Progenitor cell of endocrine pancreas (in vitro differentiated cells): ENCODE measurements around the gene FAM240B. TPM values are rescaled to one million over a fixed set of nuclear protein-coding genes. Genes with fewer than 3 reads are reported as not detected.

Source experiments
- DNase-seq: peaks from one replicate; pipeline ENCODE4 v3.0.0; 2021; ENCODE audit warnings: low spot score; ENCODE audit not compliant: unreplicated experiment
- H3K27ac Mint-ChIP-seq: 2 replicates; pipeline ENCODE4 v1.8.0; 2021; ENCODE audit warnings: mild to moderate bottlenecking, moderate library complexity, mixed read lengths
- H3K27me3 Mint-ChIP-seq: 2 replicates; pipeline ENCODE4 v1.8.0; 2021; ENCODE audit warnings: mixed read lengths
- H3K36me3 Mint-ChIP-seq: 2 replicates; pipeline ENCODE4 v1.8.0; 2022; ENCODE audit warnings: mixed read lengths; ENCODE audit not compliant: insufficient read depth
- H3K4me1 Mint-ChIP-seq: 2 replicates; pipeline ENCODE4 v1.8.0; 2021; ENCODE audit warnings: low read depth, mixed read lengths
- H3K4me3 Mint-ChIP-seq: 2 replicates; pipeline ENCODE4 v1.8.0; 2021; ENCODE audit warnings: low read depth, mild to moderate bottlenecking, moderate library complexity, mixed read lengths
- H3K9me3 Mint-ChIP-seq: 2 replicates; pipeline ENCODE4 v1.8.0; 2021; ENCODE audit warnings: low read depth, mixed read lengths
- total RNA-seq: library from RNA; stranded (reverse); gene quantifications from 2 replicates; pipeline ENCODE4 v1.2.1, GENCODE V29; 2021
- TF ChIP-seq, protein P1 (sequence below): fragments of 200-600 bp; sonication (generic); IDR thresholded peaks from one replicate; pipeline ENCODE4 v1.5.0; 2021; ENCODE audit warnings: antibody characterized with exemption, mild to moderate bottlenecking; ENCODE audit not compliant: unreplicated experiment

Gene FAM240B
- total RNA-seq, 1 donor from 2014 or later = not detected

DNA sequence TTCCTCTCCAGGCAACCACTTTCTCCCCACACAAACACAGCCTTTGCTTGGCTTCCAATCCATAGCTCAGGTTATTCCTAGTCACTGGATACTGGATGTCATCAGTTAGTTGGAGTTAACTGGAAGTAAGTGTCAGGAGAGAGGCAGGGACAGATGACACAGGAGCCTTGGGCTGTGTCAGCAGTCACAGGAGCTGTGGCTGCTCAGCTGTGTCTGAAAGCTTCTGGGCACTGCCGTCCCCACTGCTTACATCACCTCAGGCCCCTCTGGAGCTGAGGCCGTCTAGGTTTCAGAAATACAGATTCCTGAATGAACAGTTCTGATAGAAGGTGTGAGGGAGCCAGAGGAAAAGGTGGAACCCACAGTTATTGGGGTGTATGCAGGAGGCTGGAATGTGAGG is 17.3 kb upstream of the FAM240B start:
- Mint-ChIP-seq H3K36me3 (no peaks in the 10 kb centered on the region), H3K4me3 (no peak overlapping the region), H3K9me3 (no peaks in the 10 kb centered on the region), H3K27ac (no peak overlapping the region), H3K27me3 (peaks cover 5% of the 10 kb centered on the region), H3K4me1 (no peaks in the 10 kb centered on the region)
- TF ChIP-seq, protein P1, sequence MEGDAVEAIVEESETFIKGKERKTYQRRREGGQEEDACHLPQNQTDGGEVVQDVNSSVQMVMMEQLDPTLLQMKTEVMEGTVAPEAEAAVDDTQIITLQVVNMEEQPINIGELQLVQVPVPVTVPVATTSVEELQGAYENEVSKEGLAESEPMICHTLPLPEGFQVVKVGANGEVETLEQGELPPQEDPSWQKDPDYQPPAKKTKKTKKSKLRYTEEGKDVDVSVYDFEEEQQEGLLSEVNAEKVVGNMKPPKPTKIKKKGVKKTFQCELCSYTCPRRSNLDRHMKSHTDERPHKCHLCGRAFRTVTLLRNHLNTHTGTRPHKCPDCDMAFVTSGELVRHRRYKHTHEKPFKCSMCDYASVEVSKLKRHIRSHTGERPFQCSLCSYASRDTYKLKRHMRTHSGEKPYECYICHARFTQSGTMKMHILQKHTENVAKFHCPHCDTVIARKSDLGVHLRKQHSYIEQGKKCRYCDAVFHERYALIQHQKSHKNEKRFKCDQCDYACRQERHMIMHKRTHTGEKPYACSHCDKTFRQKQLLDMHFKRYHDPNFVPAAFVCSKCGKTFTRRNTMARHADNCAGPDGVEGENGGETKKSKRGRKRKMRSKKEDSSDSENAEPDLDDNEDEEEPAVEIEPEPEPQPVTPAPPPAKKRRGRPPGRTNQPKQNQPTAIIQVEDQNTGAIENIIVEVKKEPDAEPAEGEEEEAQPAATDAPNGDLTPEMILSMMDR = no peak
- no peak for DNase-seq

DNA sequence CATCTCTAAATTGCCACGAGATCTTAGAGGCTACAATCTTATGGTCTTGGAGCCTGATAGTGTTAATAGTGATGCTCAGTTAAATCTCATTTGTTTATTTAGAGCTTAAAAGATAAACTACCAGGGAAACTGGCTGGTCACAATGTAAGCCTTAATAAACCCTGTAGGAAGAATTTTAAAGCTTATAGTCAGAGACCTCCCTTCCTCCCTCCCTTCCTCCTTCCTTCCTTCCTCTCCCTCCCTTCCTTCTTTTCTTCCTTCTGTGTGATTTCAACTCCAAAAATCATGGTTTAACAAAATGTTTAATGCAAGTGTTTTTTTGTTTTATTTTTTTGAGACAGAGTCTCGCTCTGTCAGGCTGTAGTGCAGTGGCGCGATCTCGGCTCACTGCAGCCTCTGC is 14.9 kb upstream of the FAM240B start:
- H3K4me1 Mint-ChIP-seq = no peaks in the 10 kb centered on the region
- H3K36me3 Mint-ChIP-seq = no peaks in the 10 kb centered on the region
- TF ChIP-seq, protein P1 = no peak
- H3K4me3 Mint-ChIP-seq = no peak overlapping the region
- H3K9me3 Mint-ChIP-seq = no peaks in the 10 kb centered on the region
- no peak overlapping the region for H3K27ac Mint-ChIP-seq
- H3K27me3 Mint-ChIP-seq = peaks cover 5% of the 10 kb centered on the region
- no peak for DNase-seq

DNA sequence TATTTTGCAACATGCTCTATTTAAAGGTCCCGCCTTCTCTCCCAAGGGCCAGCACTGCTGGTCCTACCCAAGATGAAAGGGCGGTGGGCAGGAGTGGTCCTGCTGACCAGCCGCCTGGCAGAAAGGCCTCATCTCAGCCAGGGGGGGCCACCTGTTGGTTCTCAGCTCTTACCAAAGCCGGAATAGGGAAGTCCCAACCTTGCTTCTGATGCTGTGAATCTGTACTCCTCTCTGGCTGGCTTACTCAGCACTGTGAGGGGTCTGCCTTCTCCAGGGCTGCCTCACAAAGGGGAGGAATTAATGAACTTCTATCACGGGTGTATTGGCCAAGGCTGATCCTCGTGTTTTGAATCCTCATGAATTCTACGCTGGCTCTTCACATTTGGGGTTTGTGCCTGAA is 13.6 kb upstream of the FAM240B start:
- no peak overlapping the region for H3K4me3 Mint-ChIP-seq
- TF ChIP-seq, protein P1 = no peak
- no peaks in the 10 kb centered on the region for H3K4me1 Mint-ChIP-seq
- no peak overlapping the region for H3K27ac Mint-ChIP-seq
- H3K9me3 Mint-ChIP-seq = no peaks in the 10 kb centered on the region
- H3K36me3 Mint-ChIP-seq = no peaks in the 10 kb centered on the region
- DNase-seq = no peak
- H3K27me3 Mint-ChIP-seq = peaks cover 3% of the 10 kb centered on the region

DNA sequence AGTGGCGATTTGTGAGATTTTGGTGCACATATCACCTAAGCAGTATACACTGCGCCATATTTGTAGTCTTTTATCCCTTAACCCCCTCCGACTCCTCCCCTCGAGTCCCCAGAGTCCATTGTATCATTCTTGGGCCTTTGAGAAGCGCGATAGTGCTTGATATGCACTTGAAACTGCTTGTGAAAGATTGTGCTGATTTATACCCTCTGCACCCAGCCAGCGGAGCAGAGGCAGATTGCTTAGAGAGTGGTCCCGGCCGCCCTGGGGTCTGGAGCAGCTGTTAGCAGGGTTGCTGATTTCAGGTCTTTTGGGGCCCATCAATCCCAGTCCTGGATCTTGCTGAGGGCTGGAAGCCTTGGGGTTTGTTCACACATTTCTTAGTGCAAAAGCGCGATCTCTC is 13.0 kb upstream of the FAM240B start:
- TF ChIP-seq, protein P1 = no peak
- no peaks in the 10 kb centered on the region for H3K4me1 Mint-ChIP-seq
- H3K4me3 Mint-ChIP-seq = no peak overlapping the region
- no peak for DNase-seq
- peaks cover 1% of the 10 kb centered on the region for H3K27me3 Mint-ChIP-seq
- H3K36me3 Mint-ChIP-seq = no peaks in the 10 kb centered on the region
- H3K27ac Mint-ChIP-seq = no peak overlapping the region
- no peaks in the 10 kb centered on the region for H3K9me3 Mint-ChIP-seq

DNA sequence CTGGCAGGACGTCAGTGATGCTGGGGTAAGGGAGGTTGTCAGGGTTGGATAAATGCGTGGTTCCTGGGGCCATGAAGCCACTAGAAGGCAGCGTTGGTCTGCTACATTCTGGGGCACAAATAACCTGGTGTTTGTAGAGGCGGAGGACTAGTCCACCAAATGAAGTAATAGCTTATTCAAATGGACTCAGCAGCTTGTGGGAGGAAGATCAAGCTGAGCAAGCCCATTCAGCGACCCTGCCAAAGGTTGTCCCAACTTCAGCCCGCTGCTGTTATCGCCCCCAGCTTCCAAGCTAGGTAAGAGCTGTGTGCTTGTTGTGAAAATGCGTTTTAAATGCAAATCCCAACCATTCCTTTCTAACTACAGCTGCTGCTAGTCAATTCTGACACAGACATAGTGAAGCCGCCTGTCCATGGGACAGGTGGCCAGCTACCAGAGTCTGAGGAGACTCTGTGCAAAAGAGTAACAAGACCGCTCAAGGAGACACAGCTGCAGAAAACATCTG is 7.6 kb upstream of the FAM240B start:
- DNase-seq = no peak
- H3K9me3 Mint-ChIP-seq = no peaks in the 10 kb centered on the region
- TF ChIP-seq, protein P1 = peak; percentile 44
- no peaks in the 10 kb centered on the region for H3K36me3 Mint-ChIP-seq
- no peak overlapping the region for H3K27ac Mint-ChIP-seq
- H3K4me3 Mint-ChIP-seq = no peak overlapping the region
- H3K27me3 Mint-ChIP-seq = peaks cover 4% of the 10 kb centered on the region
- H3K4me1 Mint-ChIP-seq = no peaks in the 10 kb centered on the region
